ENCODE measurements around the gene LYL1. TPM values are rescaled to one million over a fixed set of nuclear protein-coding genes. Genes with fewer than 3 reads are reported as not detected.

Gene LYL1
- total RNA-seq, 3 donors from 2014 or later = 1.7 to 7.6 (median 4.7) TPM

DNA sequence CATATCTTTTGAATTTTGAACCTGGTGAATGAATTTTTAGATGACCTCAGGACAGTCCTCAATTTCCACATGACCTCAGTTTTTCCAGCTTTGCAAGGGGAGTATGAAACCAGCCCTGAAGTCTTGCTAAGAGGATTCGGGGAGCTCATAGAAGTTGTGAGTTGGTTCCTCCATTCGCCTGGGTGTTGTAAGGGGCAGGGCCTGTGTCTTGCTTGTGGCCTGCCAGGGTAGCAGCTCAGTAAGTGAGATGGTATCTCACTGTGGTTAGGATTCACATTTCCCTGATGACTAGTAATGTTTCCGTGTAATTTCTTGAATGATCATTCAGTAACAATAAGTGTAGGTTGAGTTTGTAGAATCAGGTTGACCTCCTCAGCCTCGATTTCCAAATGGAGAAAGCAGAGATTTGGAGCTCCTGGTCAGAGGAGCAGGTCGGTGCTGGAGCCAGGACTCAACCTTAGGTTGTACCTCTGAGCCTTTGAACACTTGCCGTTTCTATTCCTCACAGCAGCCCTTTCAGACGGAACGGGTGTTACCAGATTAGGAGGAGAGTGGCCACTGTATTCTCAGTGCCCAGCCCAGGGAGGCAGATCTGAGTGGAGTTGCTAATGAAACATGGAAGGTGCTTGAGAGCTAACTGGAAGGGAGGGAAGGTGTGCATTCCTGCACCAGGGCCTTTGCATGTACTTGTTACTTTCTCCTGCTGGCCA, 30.0 kb upstream of the LYL1 start:
- intact Hi-C loops (cut with DNase I, micrococcal nuclease) = no loop called here
- no peak overlapping the region for H3K4me3 ChIP-seq
- TF ChIP-seq, protein P1, sequence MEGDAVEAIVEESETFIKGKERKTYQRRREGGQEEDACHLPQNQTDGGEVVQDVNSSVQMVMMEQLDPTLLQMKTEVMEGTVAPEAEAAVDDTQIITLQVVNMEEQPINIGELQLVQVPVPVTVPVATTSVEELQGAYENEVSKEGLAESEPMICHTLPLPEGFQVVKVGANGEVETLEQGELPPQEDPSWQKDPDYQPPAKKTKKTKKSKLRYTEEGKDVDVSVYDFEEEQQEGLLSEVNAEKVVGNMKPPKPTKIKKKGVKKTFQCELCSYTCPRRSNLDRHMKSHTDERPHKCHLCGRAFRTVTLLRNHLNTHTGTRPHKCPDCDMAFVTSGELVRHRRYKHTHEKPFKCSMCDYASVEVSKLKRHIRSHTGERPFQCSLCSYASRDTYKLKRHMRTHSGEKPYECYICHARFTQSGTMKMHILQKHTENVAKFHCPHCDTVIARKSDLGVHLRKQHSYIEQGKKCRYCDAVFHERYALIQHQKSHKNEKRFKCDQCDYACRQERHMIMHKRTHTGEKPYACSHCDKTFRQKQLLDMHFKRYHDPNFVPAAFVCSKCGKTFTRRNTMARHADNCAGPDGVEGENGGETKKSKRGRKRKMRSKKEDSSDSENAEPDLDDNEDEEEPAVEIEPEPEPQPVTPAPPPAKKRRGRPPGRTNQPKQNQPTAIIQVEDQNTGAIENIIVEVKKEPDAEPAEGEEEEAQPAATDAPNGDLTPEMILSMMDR (IDR thresholded peaks at IDR 0.05) = no peak
- no peaks in the 10 kb centered on the region for H3K36me3 ChIP-seq (ENCODE audit: low read depth)
- no peak for DNase-seq
- no peaks in the 10 kb centered on the region for H3K9me3 ChIP-seq
- ATAC-seq = no peak
- no peaks in the 10 kb centered on the region for H3K4me1 ChIP-seq (ENCODE audit: low read depth)

- TF ChIP-seq, protein P1 (IDR thresholded peaks at IDR 0.05) = no peak
- ATAC-seq = peak; percentile 51
- intact Hi-C loops (cut with DNase I, micrococcal nuclease) = no loop called here
These were observed 28.3 kb upstream of the LYL1 start for GRCh38 chr19:13130886-13131490.

DNA sequence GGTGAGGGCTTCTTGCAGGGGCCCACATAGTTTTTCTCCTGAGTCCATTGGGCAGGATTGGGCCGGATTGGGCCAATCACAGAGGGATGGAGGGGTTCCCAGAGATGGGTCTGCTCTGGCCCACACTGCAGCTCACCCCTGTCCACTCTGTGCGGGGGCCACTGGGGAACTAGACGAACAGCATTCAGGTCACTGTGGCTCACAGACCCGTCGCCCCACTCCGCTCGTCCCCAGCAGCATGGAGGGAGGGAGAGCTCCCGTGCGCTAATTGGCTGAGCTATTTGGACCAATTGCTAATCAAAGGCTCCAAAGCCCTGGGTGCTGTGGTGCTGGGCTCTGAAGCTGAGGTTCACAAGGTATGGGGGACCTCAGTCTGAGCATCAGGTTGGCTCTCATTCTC, 26.7 kb upstream of the LYL1 start:
- no peaks in the 10 kb centered on the region for H3K9me3 ChIP-seq
- TF ChIP-seq, protein P1 (IDR thresholded peaks at IDR 0.05) = no peak
- no peaks in the 10 kb centered on the region for H3K36me3 ChIP-seq (ENCODE audit: low read depth)
- intact Hi-C loops (cut with DNase I, micrococcal nuclease) = no loop called here
- no peak for DNase-seq
- ATAC-seq = no peak
- H3K4me3 ChIP-seq = no peak overlapping the region
- no peaks in the 10 kb centered on the region for H3K4me1 ChIP-seq (ENCODE audit: low read depth)

More at GRCh38 chr19:13130886-13131490, 28.3 kb upstream of the LYL1 start:
- no peaks in the 10 kb centered on the region for H3K4me1 ChIP-seq (ENCODE audit: low read depth)
- no peaks in the 10 kb centered on the region for H3K9me3 ChIP-seq
- H3K36me3 ChIP-seq (ENCODE audit: low read depth) = no peaks in the 10 kb centered on the region
- DNase-seq = no peak
- H3K4me3 ChIP-seq = no peak overlapping the region

- Histone ChIP-seq H3K4me1 (ENCODE audit: low read depth) (no peaks in the 10 kb centered on the region), H3K4me3 (no peak overlapping the region), H3K9me3 (no peaks in the 10 kb centered on the region), H3K36me3 (ENCODE audit: low read depth) (no peaks in the 10 kb centered on the region)
- ATAC-seq (peak; percentile 18), DNase-seq (no peak)
- TF ChIP-seq, protein P1 (IDR thresholded peaks at IDR 0.05) = no peak
- intact Hi-C loops (cut with DNase I, micrococcal nuclease) = no loop called here
These were observed 25.9 kb upstream of the LYL1 start for GRCh38 chr19:13128583-13128982.

DNA sequence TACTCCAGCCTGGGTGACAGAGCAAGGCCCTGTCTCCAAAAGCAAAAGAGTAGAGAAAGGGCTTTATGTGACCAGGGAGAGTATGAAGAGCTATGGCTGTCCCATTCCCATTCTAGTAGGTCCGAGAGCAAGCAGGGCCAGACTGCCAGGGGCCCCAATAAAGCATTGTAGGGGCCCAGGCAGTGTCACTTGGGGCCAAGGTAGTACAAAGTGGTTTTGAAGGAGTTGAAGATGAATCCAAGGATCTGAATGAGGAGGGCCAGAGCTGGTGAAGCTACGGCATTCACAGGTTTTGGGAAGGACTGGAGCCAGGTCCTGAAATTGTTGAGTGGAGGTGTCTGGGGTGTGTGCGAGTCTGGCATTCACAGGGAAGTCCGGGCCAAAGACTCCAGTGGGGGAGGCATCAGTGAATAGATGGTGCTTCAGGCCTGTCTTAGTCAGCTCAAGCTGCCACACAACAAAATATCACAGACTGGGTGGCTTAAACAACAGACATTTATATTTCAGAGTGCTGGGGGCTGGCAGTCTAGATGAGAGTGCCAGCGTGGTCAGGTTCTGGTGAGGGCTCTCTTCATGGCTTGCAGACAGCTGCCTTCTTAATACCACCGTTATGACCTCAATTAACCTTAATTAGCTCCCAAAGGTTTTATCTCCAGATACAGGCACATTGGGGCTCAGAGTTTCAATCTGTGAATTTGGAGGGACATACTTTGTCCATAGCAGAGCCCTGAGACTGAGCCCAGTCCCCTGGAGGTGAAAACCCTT, 25.3 kb upstream of the LYL1 start:
- DNase-seq (no peak), ATAC-seq (no peak)
- no peaks in the 10 kb centered on the region for H3K9me3 ChIP-seq
- no peaks in the 10 kb centered on the region for H3K4me1 ChIP-seq (ENCODE audit: low read depth)
- H3K4me3 ChIP-seq = no peak overlapping the region
- TF ChIP-seq, protein P1 (IDR thresholded peaks at IDR 0.05) = no peak
- H3K36me3 ChIP-seq (ENCODE audit: low read depth) = no peaks in the 10 kb centered on the region
- intact Hi-C loops (cut with DNase I, micrococcal nuclease) = no loop called here
